Frontal cortex (tissue), 4 donors: ENCODE data around the gene SMARCD2. TPM values are rescaled to one million over a fixed set of nuclear protein-coding genes. Genes with fewer than 3 reads are reported as not detected.

Experiments
- DNase-seq, 2 donors: peaks; one replicate each; pipeline ENCODE4 v3.0.0; 2012; ENCODE audit warnings: low spot score in 2 of 2
- FAIRE-seq: peaks from 2 replicates; lab custom pipeline; 2012; peaks lifted over from hg19 to GRCh38; lab: Jason Lieb, UNC
- total RNA-seq: library from RNA; depleted of rRNA; stranded (reverse); fragments of >200 nt; gene quantifications from one replicate; pipeline ENCODE4 v1.2.3, GENCODE V29; 2014
- donor health status: control.
- donor health status: control.
- donor health status: control.

SMARCD2 gene
- total RNA-seq, 1 donor from 2014 or later, result 9.4 TPM

GRCh38 chr17:63834431-63835166 lies 7.9 kb downstream of the SMARCD2 start:
- no peak for FAIRE-seq

GRCh38 chr17:63833741-63834373 lies 8.6 kb downstream of the SMARCD2 start:
- DNase-seq, result no peak
- FAIRE-seq, result no peak

More at GRCh38 chr17:63834431-63835166, 7.9 kb downstream of the SMARCD2 start:
- DNase-seq, result peak in 1 of 2 donors; percentile 66

GRCh38 chr17:63833026-63833740 lies 9.3 kb downstream of the SMARCD2 start:
- no peak for FAIRE-seq
- DNase-seq, result no peak

GRCh38 chr17:63832455-63832854 lies 10.0 kb downstream of the SMARCD2 start:
- DNase-seq (no peak), FAIRE-seq (no peak)

- FAIRE-seq, result no peak
- no peak for DNase-seq
Observed at GRCh38 chr17:63832014-63832413, 10.5 kb downstream of the SMARCD2 start.

GRCh38 chr17:63831505-63831904 lies 11.0 kb downstream of the SMARCD2 start:
- no peak for DNase-seq
- FAIRE-seq, result no peak

- no peak for DNase-seq
- FAIRE-seq, result no peak
Observed at GRCh38 chr17:63830904-63831491, 11.5 kb downstream of the SMARCD2 start.

- no peak for FAIRE-seq
- no peak for DNase-seq
Observed at GRCh38 chr17:63830278-63830677, 12.2 kb downstream of the SMARCD2 start.

- FAIRE-seq, result no peak
- DNase-seq, result no peak
Observed at GRCh38 chr17:63828936-63829335, 13.5 kb downstream of the SMARCD2 start.

GRCh38 chr17:63827801-63828221 lies 14.7 kb downstream of the SMARCD2 start:
- no peak for FAIRE-seq
- no peak for DNase-seq

- peak; percentile 83 to 89 for DNase-seq
- FAIRE-seq, result no peak
Observed at GRCh38 chr17:63827002-63827800, 15.3 kb downstream of the SMARCD2 start, which contains the start of the genes FTSJ3 and PSMC5. Gene FTSJ3 (minus strand): TSS chr17:63827663. CDS start chr17:63826902, 761 bp downstream. Gene PSMC5 (plus strand): TSS chr17:63827431. CDS start chr17:63827491, 60 bp downstream.

- FAIRE-seq, result no peak
- no peak for DNase-seq
Observed at GRCh38 chr17:63826468-63827001, 15.9 kb downstream of the SMARCD2 start.

GRCh38 chr17:63824362-63824761 lies 18.1 kb downstream of the SMARCD2 start:
- FAIRE-seq, result no peak
- DNase-seq, result no peak

- no peak for DNase-seq
- no peak for FAIRE-seq
Observed at GRCh38 chr17:63823659-63824331, 18.7 kb downstream of the SMARCD2 start.

- FAIRE-seq (no peak), DNase-seq (no peak)
Observed at GRCh38 chr17:63822537-63822936, 19.9 kb downstream of the SMARCD2 start.

- FAIRE-seq (no peak), DNase-seq (no peak)
Observed at GRCh38 chr17:63821804-63822203, 20.7 kb downstream of the SMARCD2 start.

GRCh38 chr17:63820963-63821561 lies 21.4 kb downstream of the SMARCD2 start:
- FAIRE-seq, result no peak
- DNase-seq, result no peak
